Lung (tissue), 12 donors: ENCODE data around the gene NOP16. TPM values are rescaled to one million over a fixed set of nuclear protein-coding genes. Genes with fewer than 3 reads are reported as not detected.

Source experiments
- ATAC-seq: fragments of 200-7000 bp; cut with Tn5 transposase; one replicate; pipeline ENCODE4 v1.9.1; 2020; ENCODE audit warnings: moderate number of reproducible peaks; ENCODE audit not compliant: insufficient read depth, low FRiP score
- DNase-seq, 3 donors: peaks; one replicate each; pipeline ENCODE4 v3.0.0-alpha.2; 2013 to 2017
- H3K27ac ChIP-seq, 2 donors: one replicate each; pipeline ENCODE4 v1.5.1; 2013; ENCODE audit warnings: mild to moderate bottlenecking in 2 of 2, moderate library complexity in 2 of 2, control low read depth in 1 of 2, inconsistent platforms in 1 of 2, low read depth in 1 of 2, low read length in 1 of 2
- H3K27me3 ChIP-seq, 3 donors: one replicate each; pipeline ENCODE4 v1.5.1; 2013; ENCODE audit warnings: low read length in 2 of 3; ENCODE audit not compliant: control insufficient read depth in 3 of 3, insufficient read depth in 3 of 3
- H3K36me3 ChIP-seq, 4 donors: one replicate each; pipeline ENCODE4 v1.5.1; 2013; ENCODE audit warnings: low read length in 4 of 4, mild to moderate bottlenecking in 1 of 4, moderate library complexity in 1 of 4; ENCODE audit not compliant: control insufficient read depth in 4 of 4, insufficient read depth in 4 of 4
- H3K4me1 ChIP-seq, 5 donors: one replicate each; pipeline ENCODE4 v1.5.1; 2013; ENCODE audit warnings: low read length in 5 of 5, mild to moderate bottlenecking in 2 of 5, moderate library complexity in 1 of 5; ENCODE audit not compliant: control insufficient read depth in 5 of 5, insufficient read depth in 5 of 5
- H3K4me3 ChIP-seq: one replicate; pipeline ENCODE4 v1.5.1; 2013; ENCODE audit warnings: mild to moderate bottlenecking, control low read depth, moderate library complexity
- H3K9ac ChIP-seq, 2 donors: one replicate each; pipeline ENCODE4 v1.5.1; 2013; ENCODE audit warnings: low read length in 2 of 2, control low read depth in 1 of 2; ENCODE audit not compliant: insufficient read depth in 1 of 2
- H3K9me3 ChIP-seq, 4 donors: one replicate each; pipeline ENCODE4 v1.5.1; 2013; ENCODE audit warnings: low read length in 3 of 4, mild to moderate bottlenecking in 1 of 4, moderate library complexity in 1 of 4; ENCODE audit not compliant: control insufficient read depth in 4 of 4, insufficient read depth in 3 of 4
- CTCF ChIP-seq: IDR thresholded peaks from 2 replicates; pipeline ENCODE4 v1.5.1; 2012; ENCODE audit warnings: mild to moderate bottlenecking; ENCODE audit errors: control extremely low read depth, extremely low read depth
- WGBS, 2 donors: extraction: QIAGEN DNeasy Blood & Tissue Kit; methylation state at CpG; one replicate each; pipeline ENCODE4 v1.1.7; 2013; 5-methylcytosine and 5-hydroxymethylcytosine counted together
- polyA plus RNA-seq, 2 donors: library from polyadenylated mRNA; stranded (reverse); fragments of 200-250 nt; gene quantifications; one replicate each; pipeline ENCODE4 v1.2.1, GENCODE V29; 2013
- total RNA-seq, 2 donors: library from RNA; depleted of rRNA in 1 of 2; stranded (reverse); fragments of >200 nt in 1 of 2; gene quantifications; one replicate each; pipeline ENCODE4 v1.2.1, GENCODE V29; 2014 to 2021
- donor health status: control.
- donor health status: control.
- donor health status: Bipolar disorder and iron deficiency.
- donor health status: healthy.
- donor health status: DM: yes; HTN: yes; CAD: no.

NOP16 gene
- total and polyA plus RNA-seq, 4 donors: 5.0 to 52.1 (median 36.5) TPM

GRCh38 chr5:176388003-176388443, 375 bp downstream of the NOP16 start:
- DNase-seq (peak in 2 of 3 donors; percentile 16 to 24), ATAC-seq (no peak)
- Histone ChIP-seq H3K4me3 (peak overlapping the region; percentile 98), H3K9me3 (no peaks in the 10 kb centered on the region), H3K27me3 (no peaks in the 10 kb centered on the region), H3K9ac (peak overlapping the region in 1 of 2 donors; percentile 91), H3K27ac (peak overlapping the region; percentile 71 to 91), H3K4me1 (peaks cover 0 to 13% (median 5%) of the 10 kb centered on the region in 5 donors), H3K36me3 (peaks cover 9 to 34% (median 19%) of the 10 kb centered on the region in 4 donors)
- TF ChIP-seq CTCF: no peak
- 0 to 1% methylated on average over 29 of the region's 29 CpGs for WGBS, 2 donors

GRCh38 chr5:176387384-176387925, 943 bp downstream of the NOP16 start:
- Histone ChIP-seq H3K9ac (peak overlapping the region in 1 of 2 donors; percentile 91), H3K4me1 (peaks cover 0 to 13% (median 5%) of the 10 kb centered on the region in 5 donors), H3K4me3 (peak overlapping the region; percentile 98), H3K36me3 (peaks cover 9 to 32% (median 21%) of the 10 kb centered on the region in 4 donors), H3K27me3 (no peaks in the 10 kb centered on the region), H3K27ac (no peak overlapping the region), H3K9me3 (no peaks in the 10 kb centered on the region)
- TF ChIP-seq CTCF: no peak
- 41 to 44% methylated on average over 8 of the region's 8 CpGs for WGBS, 2 donors
- ATAC-seq (no peak), DNase-seq (no peak)

- Histone ChIP-seq H3K27me3 (no peaks in the 10 kb centered on the region), H3K4me3 (no peak overlapping the region), H3K36me3 (peaks cover 13 to 35% (median 20%) of the 10 kb centered on the region in 4 donors), H3K9me3 (no peaks in the 10 kb centered on the region), H3K4me1 (peaks cover 0 to 13% (median 5%) of the 10 kb centered on the region in 5 donors), H3K27ac (no peak overlapping the region), H3K9ac (no peak overlapping the region)
- WGBS, 2 donors: 75 to 92% methylated on average over 1 of the region's 1 CpG
- DNase-seq (no peak), ATAC-seq (no peak)
- TF ChIP-seq CTCF: no peak
Observed at GRCh38 chr5:176386491-176386890, 1.9 kb downstream of the NOP16 start.
